HL-60 (cell line): ENCODE data around the gene PSTK.

Source experiments
- DNase-seq, 2 experiments: peaks; one replicate each; pipeline ENCODE4 v3.0.0-alpha.2; 2010 to 2020; ENCODE audit warnings: low read depth in 1 of 2, low spot score in 1 of 2
- H3K27ac ChIP-seq: fragments of 250-450 bp; sonication (Bioruptor Pico); replicated peaks from 2 replicates; pipeline ENCODE4 v1.5.1; 2020; ENCODE audit warnings: mild to moderate bottlenecking, moderate library complexity
- H3K27me3 ChIP-seq: fragments of 250-450 bp; sonication (Bioruptor Pico); 2 replicates; pipeline ENCODE4 v1.5.1; 2021; ENCODE audit warnings: mild to moderate bottlenecking, moderate library complexity; ENCODE audit not compliant: insufficient read depth, poor library complexity, severe bottlenecking
- H3K4me3 ChIP-seq: replicated peaks from 2 replicates; pipeline ENCODE4 v1.5.1; 2011; ENCODE audit warnings: mild to moderate bottlenecking, control low read depth, low read length; ENCODE audit not compliant: insufficient read depth
- CTCF ChIP-seq: IDR thresholded peaks from one replicate; pipeline ENCODE4 v1.5.1; 2011; ENCODE audit warnings: low read length, control low read depth, inconsistent platforms; ENCODE audit not compliant: insufficient read depth
- GABPA ChIP-seq: IDR thresholded peaks from 2 replicates; pipeline ENCODE4 v1.6.1; 2012; ENCODE audit warnings: low read depth
- POLR2AphosphoS5 ChIP-seq: IDR thresholded peaks from 2 replicates; pipeline ENCODE4 v1.6.1; 2012; ENCODE audit warnings: low read depth
- SPI1 ChIP-seq: IDR thresholded peaks from 2 replicates; pipeline ENCODE4 v1.6.1; 2012; ENCODE audit warnings: low read depth, mild to moderate bottlenecking, borderline replicate concordance
- long read RNA-seq: library from polyadenylated mRNA; unstranded; transcript quantifications from one replicate; pipeline ENCODE4 v2.0.0, GENCODE V29; 2020
- TF ChIP-seq, protein P1 (sequence below): IDR thresholded peaks from 2 replicates; pipeline ENCODE4 v1.6.1; 2012; ENCODE audit warnings: low read depth; ENCODE audit not compliant: insufficient replicate concordance

PSTK gene
- long read RNA-seq, partial matches to known transcripts, result 0 of 9 reads
- long read RNA-seq, other reads (novel, unspliced or antisense), result 8 of 9 reads

- TF ChIP-seq GABPA (no peak), CTCF (peak; percentile 88), POLR2AphosphoS5 (peak; percentile 88), SPI1 (peak; percentile 33; the same call in 1 of the 2 replicates)
- TF ChIP-seq, protein P1, sequence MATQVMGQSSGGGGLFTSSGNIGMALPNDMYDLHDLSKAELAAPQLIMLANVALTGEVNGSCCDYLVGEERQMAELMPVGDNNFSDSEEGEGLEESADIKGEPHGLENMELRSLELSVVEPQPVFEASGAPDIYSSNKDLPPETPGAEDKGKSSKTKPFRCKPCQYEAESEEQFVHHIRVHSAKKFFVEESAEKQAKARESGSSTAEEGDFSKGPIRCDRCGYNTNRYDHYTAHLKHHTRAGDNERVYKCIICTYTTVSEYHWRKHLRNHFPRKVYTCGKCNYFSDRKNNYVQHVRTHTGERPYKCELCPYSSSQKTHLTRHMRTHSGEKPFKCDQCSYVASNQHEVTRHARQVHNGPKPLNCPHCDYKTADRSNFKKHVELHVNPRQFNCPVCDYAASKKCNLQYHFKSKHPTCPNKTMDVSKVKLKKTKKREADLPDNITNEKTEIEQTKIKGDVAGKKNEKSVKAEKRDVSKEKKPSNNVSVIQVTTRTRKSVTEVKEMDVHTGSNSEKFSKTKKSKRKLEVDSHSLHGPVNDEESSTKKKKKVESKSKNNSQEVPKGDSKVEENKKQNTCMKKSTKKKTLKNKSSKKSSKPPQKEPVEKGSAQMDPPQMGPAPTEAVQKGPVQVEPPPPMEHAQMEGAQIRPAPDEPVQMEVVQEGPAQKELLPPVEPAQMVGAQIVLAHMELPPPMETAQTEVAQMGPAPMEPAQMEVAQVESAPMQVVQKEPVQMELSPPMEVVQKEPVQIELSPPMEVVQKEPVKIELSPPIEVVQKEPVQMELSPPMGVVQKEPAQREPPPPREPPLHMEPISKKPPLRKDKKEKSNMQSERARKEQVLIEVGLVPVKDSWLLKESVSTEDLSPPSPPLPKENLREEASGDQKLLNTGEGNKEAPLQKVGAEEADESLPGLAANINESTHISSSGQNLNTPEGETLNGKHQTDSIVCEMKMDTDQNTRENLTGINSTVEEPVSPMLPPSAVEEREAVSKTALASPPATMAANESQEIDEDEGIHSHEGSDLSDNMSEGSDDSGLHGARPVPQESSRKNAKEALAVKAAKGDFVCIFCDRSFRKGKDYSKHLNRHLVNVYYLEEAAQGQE, result peak; percentile 67
- no peaks in the 10 kb centered on the region for H3K27me3 ChIP-seq
- DNase-seq, result peak; percentile 84 to 90
These were observed at the start of gene PSTK for GRCh38 chr10:122980209-122981065. TSS of gene PSTK (plus strand) at chr10:122980401. CDS start at chr10:122980480, 79 bp downstream.

GRCh38 chr10:122931088-122931906 lies 48.9 kb upstream of the PSTK start:
- Histone ChIP-seq H3K27me3 (no peaks in the 10 kb centered on the region), H3K27ac (no peak overlapping the region), H3K4me3 (no peak overlapping the region)
- no peak for DNase-seq
- TF ChIP-seq GABPA (no peak), CTCF (no peak), SPI1 (no peak), POLR2AphosphoS5 (no peak)
- TF ChIP-seq, protein P1, result no peak

More at GRCh38 chr10:122980209-122981065, at the start of gene PSTK:
- H3K4me3 ChIP-seq, result peak within 1 kb of the TSS; percentile 52
- H3K27ac ChIP-seq, result peak within 1 kb of the TSS; percentile 99

- DNase-seq, result no peak
- H3K27ac ChIP-seq, result no peak overlapping the region
- no peak for TF ChIP-seq CTCF
- TF ChIP-seq GABPA, result no peak
- TF ChIP-seq, protein P1, result no peak
- TF ChIP-seq SPI1, result no peak
- H3K27me3 ChIP-seq, result no peaks in the 10 kb centered on the region
- H3K4me3 ChIP-seq, result no peak overlapping the region
These were observed 40.9 kb upstream of the PSTK start for GRCh38 chr10:122939133-122939855.
